Calu3 (cell line): ENCODE results near the gene ZNF76. TPM values are rescaled to one million over a fixed set of nuclear protein-coding genes. Genes with fewer than 3 reads are reported as not detected.

Experiments
- BruUV-seq: library from RNA; stranded (reverse); fragments of 400-500 nt; replicated peaks from 2 replicates; lab custom pipeline; 2021; lab: Mats Ljungman, UMichigan
- CTCF ChIA-PET: fragments of 300-600 bp; sonication (Branson Sonifier 250); formaldehyde crosslinking; loops from one replicate; lab custom pipeline; 2022; ENCODE audit warnings: antibody characterized with exemption; lab: Charles Lee
- DNase-seq: peaks from one replicate; pipeline ENCODE4 v3.0.0; 2022
- H3K27ac Mint-ChIP-seq: one replicate; pipeline ENCODE4 v1.8.0; 2022; ENCODE audit warnings: mixed read lengths; ENCODE audit not compliant: unreplicated experiment
- H3K27me3 Mint-ChIP-seq: one replicate; pipeline ENCODE4 v1.8.0; 2022; ENCODE audit warnings: mixed read lengths; ENCODE audit not compliant: unreplicated experiment
- H3K36me3 Mint-ChIP-seq: one replicate; pipeline ENCODE4 v1.8.0; 2022; ENCODE audit warnings: mild to moderate bottlenecking, moderate library complexity, mixed read lengths; ENCODE audit not compliant: insufficient read depth, unreplicated experiment
- H3K4me1 Mint-ChIP-seq: one replicate; pipeline ENCODE4 v1.8.0; 2022; ENCODE audit warnings: mild to moderate bottlenecking, low read depth, mixed read lengths; ENCODE audit not compliant: unreplicated experiment
- H3K4me3 Mint-ChIP-seq: one replicate; pipeline ENCODE4 v1.8.0; 2022; ENCODE audit warnings: mild to moderate bottlenecking, low read depth, moderate library complexity, mixed read lengths; ENCODE audit not compliant: unreplicated experiment
- H3K9me3 Mint-ChIP-seq: one replicate; pipeline ENCODE4 v1.8.0; 2022; ENCODE audit warnings: low read depth, mixed read lengths; ENCODE audit not compliant: unreplicated experiment
- intact Hi-C: fragments of 100-400 bp; cut with micrococcal nuclease; formaldehyde crosslinking; loops from one replicate; pipeline ENCODE4 v1.10.0; 2022; ENCODE audit not compliant: unreplicated experiment
- total RNA-seq: library from RNA; stranded (reverse); gene quantifications from 2 replicates; pipeline ENCODE4 v1.2.3, GENCODE V29; 2022
- TF ChIP-seq, protein P1 (sequence below): fragments of 200-600 bp; IDR thresholded peaks from one replicate; pipeline ENCODE4 v1.8.0; 2022; ENCODE audit warnings: antibody characterized with exemption; ENCODE audit not compliant: unreplicated experiment

ZNF76 gene
- total RNA-seq, 1 experiment from 2014 or later, result 60.0 TPM

- Mint-ChIP-seq H3K9me3 (no peaks in the 10 kb centered on the region), H3K4me3 (no peak overlapping the region), H3K4me1 (no peaks in the 10 kb centered on the region), H3K27ac (no peak overlapping the region), H3K36me3 (peaks cover 4% of the 10 kb centered on the region), H3K27me3 (no peaks in the 10 kb centered on the region)
- CTCF ChIA-PET, result interaction anchor here (0.6 kb wide), 2 partner anchors 93 to 176 kb away, joined by 3 read pairs; no protein-coding TSS in a partner anchor
- TF ChIP-seq, protein P1, sequence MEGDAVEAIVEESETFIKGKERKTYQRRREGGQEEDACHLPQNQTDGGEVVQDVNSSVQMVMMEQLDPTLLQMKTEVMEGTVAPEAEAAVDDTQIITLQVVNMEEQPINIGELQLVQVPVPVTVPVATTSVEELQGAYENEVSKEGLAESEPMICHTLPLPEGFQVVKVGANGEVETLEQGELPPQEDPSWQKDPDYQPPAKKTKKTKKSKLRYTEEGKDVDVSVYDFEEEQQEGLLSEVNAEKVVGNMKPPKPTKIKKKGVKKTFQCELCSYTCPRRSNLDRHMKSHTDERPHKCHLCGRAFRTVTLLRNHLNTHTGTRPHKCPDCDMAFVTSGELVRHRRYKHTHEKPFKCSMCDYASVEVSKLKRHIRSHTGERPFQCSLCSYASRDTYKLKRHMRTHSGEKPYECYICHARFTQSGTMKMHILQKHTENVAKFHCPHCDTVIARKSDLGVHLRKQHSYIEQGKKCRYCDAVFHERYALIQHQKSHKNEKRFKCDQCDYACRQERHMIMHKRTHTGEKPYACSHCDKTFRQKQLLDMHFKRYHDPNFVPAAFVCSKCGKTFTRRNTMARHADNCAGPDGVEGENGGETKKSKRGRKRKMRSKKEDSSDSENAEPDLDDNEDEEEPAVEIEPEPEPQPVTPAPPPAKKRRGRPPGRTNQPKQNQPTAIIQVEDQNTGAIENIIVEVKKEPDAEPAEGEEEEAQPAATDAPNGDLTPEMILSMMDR, result no peak
- intact Hi-C loops, result no loop called here
- DNase-seq, result no peak
- no TSS peak for BruUV-seq
Observed at GRCh38 chr6:35251949-35252348, 7.6 kb upstream of the ZNF76 start.

DNA sequence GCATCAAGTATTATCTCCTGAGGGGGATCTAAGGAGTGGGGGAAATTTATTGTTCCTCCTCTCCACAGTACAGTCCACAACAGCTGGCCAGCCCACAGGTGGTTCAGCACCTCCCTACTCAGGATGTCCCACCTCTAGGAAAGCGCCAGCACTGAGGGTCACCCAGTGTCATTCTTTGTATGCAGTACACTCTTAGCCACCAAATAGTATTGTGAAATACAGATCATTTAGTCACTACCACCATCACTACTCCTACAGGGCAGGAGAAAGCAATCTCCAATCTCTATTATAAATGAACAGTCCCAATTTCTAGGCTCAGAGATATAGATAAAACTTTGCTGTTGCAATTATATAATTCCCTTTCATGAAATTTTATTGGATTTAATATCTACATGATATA, 6.3 kb upstream of the ZNF76 start:
- intact Hi-C loops, result no loop called here
- no peaks in the 10 kb centered on the region for H3K27me3 Mint-ChIP-seq
- H3K4me3 Mint-ChIP-seq, result no peak overlapping the region
- no peaks in the 10 kb centered on the region for H3K4me1 Mint-ChIP-seq
- BruUV-seq, result no TSS peak
- H3K27ac Mint-ChIP-seq, result no peak overlapping the region
- peaks cover 5% of the 10 kb centered on the region for H3K36me3 Mint-ChIP-seq
- TF ChIP-seq, protein P1, result no peak
- no peaks in the 10 kb centered on the region for H3K9me3 Mint-ChIP-seq
- CTCF ChIA-PET, result no interaction called here
- DNase-seq, result no peak

- Mint-ChIP-seq H3K4me3 (peak overlapping the region; percentile 98), H3K27ac (peak overlapping the region; percentile 99), H3K27me3 (no peaks in the 10 kb centered on the region), H3K4me1 (peaks cover 32% of the 10 kb centered on the region), H3K36me3 (peaks cover 29% of the 10 kb centered on the region), H3K9me3 (no peaks in the 10 kb centered on the region)
- CTCF ChIA-PET, result interaction anchor here (0.5 to 2.2 kb wide), 11 partner anchors 13 to 1001 kb away, joined by 3 to 11 read pairs (median 5); partner anchors contain the start of gene TAF11
- TF ChIP-seq, protein P1, result no peak
- BruUV-seq, result TSS peak; percentile 67
- intact Hi-C loops, result no loop called here
- DNase-seq, result no peak
Observed at GRCh38 chr6:35258336-35258735, 1.2 kb upstream of the ZNF76 start.

DNA sequence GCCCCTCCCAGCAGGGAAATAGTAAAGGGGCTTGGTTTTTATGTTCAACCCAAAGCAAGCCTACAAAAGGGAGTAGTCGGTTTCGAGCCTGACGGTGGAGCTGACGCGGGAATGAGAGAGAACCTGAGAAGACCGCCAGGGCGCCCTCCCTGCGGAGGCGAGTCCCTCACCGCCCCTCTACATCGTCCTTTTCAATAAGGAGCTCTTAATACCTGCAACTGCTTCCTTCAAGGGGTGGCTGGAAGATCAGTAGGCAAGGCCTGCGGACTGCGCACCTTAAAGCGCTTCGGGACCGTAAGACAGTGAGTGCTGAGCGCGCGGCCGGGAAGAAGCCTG, 709 bp upstream of the ZNF76 start:
- Mint-ChIP-seq H3K4me3 (peak overlapping the region; percentile 98), H3K36me3 (peaks cover 29% of the 10 kb centered on the region), H3K27ac (peak overlapping the region; percentile 99), H3K4me1 (peaks cover 33% of the 10 kb centered on the region), H3K27me3 (no peaks in the 10 kb centered on the region), H3K9me3 (no peaks in the 10 kb centered on the region)
- intact Hi-C loops, result no loop called here
- TF ChIP-seq, protein P1, result no peak
- no TSS peak for BruUV-seq
- peak; percentile 62 for DNase-seq
- CTCF ChIA-PET, result interaction anchor here (0.5 to 2.2 kb wide), 14 partner anchors 9 to 1001 kb away, joined by 3 to 11 read pairs (median 4); partner anchors contain the start of gene TAF11
